GM23338 (cell line): ENCODE data around the gene RPP40.
A peak's percentile ranks its signal among the peaks of the same experiment; 100 is the strongest.

Experiments
- CREB1 ChIP-seq: fragments of 250-450 bp; sonication (Bioruptor Pico); IDR thresholded peaks from 2 replicates; pipeline ENCODE4 v1.5.0; 2020; ENCODE audit warnings: low read depth, mild to moderate bottlenecking, moderate library complexity
- TF ChIP-seq, protein P1 (sequence below), 2 experiments: fragments of 200-600 bp in 1 of 2; sonication (generic) in 1 of 2; conservative IDR thresholded peaks; 2 replicates each; pipeline versions ENCODE4 v1.5.1 to v1.6.1; 2016 to 2017; ENCODE audit warnings: antibody characterized with exemption in 2 of 2, low read depth in 2 of 2, mild to moderate bottlenecking in 2 of 2, moderate library complexity in 1 of 2
- TF ChIP-seq, protein P2 (sequence below): IDR thresholded peaks from one replicate; pipeline ENCODE4 v1.6.1; 2018; ENCODE audit warnings: antibody characterized with exemption; ENCODE audit not compliant: unreplicated experiment

DNA sequence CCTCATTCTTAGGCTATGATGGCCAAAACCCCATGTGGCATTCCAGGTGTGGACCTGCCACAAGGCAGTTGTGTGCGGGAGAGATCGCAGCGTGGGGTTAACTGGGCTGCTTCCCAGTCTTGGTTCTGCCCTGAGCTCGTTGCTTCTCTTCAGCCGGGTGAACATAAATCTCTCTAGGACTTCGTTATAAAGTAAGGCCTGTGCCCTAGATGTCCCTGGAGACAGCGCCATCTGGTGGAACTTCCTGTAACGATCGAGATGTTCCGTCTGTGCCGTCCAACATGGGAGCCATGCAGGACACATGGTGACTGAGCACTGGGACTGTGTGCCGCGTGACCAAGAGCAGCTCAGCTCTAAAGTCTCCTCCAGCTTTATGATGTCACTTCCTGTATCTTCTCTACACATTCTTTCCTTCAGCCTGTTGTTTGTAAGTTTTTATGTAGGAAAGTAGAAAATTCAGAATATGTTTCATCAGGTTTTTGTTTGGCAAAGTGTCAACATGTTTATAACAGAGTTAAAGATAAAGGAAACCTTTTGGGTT lies 26.8 kb upstream of the RPP40 start:
- TF ChIP-seq, protein P1, sequence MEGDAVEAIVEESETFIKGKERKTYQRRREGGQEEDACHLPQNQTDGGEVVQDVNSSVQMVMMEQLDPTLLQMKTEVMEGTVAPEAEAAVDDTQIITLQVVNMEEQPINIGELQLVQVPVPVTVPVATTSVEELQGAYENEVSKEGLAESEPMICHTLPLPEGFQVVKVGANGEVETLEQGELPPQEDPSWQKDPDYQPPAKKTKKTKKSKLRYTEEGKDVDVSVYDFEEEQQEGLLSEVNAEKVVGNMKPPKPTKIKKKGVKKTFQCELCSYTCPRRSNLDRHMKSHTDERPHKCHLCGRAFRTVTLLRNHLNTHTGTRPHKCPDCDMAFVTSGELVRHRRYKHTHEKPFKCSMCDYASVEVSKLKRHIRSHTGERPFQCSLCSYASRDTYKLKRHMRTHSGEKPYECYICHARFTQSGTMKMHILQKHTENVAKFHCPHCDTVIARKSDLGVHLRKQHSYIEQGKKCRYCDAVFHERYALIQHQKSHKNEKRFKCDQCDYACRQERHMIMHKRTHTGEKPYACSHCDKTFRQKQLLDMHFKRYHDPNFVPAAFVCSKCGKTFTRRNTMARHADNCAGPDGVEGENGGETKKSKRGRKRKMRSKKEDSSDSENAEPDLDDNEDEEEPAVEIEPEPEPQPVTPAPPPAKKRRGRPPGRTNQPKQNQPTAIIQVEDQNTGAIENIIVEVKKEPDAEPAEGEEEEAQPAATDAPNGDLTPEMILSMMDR (conservative IDR thresholded peaks at IDR 0.05; ENCODE audit: low read depth in 2 of 2) = peak; percentile 86 to 97
- TF ChIP-seq, protein P2, sequence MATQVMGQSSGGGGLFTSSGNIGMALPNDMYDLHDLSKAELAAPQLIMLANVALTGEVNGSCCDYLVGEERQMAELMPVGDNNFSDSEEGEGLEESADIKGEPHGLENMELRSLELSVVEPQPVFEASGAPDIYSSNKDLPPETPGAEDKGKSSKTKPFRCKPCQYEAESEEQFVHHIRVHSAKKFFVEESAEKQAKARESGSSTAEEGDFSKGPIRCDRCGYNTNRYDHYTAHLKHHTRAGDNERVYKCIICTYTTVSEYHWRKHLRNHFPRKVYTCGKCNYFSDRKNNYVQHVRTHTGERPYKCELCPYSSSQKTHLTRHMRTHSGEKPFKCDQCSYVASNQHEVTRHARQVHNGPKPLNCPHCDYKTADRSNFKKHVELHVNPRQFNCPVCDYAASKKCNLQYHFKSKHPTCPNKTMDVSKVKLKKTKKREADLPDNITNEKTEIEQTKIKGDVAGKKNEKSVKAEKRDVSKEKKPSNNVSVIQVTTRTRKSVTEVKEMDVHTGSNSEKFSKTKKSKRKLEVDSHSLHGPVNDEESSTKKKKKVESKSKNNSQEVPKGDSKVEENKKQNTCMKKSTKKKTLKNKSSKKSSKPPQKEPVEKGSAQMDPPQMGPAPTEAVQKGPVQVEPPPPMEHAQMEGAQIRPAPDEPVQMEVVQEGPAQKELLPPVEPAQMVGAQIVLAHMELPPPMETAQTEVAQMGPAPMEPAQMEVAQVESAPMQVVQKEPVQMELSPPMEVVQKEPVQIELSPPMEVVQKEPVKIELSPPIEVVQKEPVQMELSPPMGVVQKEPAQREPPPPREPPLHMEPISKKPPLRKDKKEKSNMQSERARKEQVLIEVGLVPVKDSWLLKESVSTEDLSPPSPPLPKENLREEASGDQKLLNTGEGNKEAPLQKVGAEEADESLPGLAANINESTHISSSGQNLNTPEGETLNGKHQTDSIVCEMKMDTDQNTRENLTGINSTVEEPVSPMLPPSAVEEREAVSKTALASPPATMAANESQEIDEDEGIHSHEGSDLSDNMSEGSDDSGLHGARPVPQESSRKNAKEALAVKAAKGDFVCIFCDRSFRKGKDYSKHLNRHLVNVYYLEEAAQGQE = no peak
- peak; percentile 78 for TF ChIP-seq CREB1 (CRISPR knock-in tag)
